ENCODE measurements around the gene LDLRAD4.

LDLRAD4 gene

DNA sequence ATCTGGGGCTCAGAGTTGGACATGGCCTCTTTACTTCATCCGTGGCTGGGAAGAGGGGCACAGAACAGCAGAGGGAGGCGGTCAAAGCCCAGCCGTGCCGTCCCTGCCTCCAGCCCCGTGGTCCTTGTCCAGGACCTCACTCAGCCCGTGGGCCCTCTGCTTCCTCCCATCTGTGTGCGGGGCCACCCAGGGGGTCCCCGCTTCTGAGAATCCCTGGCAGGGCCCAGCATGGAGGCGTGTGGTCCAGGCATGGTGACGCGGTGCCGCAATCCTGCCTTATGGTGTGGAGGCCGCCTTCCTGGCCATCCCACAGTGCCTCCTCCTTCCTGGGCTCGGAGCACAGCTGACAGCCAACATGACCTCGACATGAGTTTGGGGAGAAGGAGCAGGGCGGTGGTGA is 275.2 kb downstream of the LDLRAD4 start:
- no peak for TF ChIP-seq CTCF (IDR thresholded peaks at IDR 0.05)

DNA sequence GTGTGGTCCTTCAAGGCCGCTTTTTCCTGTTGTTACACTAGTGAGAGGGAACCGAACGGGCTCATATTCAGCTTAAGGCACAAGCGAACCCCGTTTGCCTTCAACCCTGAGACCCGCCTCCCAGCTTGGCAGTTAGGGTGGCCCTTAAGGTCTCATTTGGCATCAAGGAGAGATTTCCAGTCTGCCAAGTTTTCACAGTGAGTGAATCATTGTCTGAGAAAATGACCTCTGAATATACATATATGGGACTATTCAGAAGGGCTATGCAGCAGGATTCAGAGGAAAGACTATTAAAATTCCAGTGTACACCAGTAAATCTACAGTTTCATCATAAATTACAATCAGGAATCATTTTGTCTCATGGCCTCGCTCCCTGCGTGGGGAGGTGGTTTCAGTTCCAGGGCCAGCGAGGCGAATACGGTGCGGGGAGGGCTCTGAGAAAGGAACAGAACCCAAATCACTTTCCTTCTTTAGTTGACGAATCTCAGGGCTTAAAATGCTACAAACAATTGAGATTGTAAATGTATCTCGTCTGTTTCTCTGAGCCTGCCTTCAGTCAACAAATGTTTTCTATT is 276.4 kb downstream of the LDLRAD4 start:
- TF ChIP-seq CTCF (IDR thresholded peaks at IDR 0.05), result no peak

GRCh38 chr18:13495961-13496360 is 277.4 kb downstream of the LDLRAD4 start:
- no peak for TF ChIP-seq CTCF (IDR thresholded peaks at IDR 0.05)

DNA sequence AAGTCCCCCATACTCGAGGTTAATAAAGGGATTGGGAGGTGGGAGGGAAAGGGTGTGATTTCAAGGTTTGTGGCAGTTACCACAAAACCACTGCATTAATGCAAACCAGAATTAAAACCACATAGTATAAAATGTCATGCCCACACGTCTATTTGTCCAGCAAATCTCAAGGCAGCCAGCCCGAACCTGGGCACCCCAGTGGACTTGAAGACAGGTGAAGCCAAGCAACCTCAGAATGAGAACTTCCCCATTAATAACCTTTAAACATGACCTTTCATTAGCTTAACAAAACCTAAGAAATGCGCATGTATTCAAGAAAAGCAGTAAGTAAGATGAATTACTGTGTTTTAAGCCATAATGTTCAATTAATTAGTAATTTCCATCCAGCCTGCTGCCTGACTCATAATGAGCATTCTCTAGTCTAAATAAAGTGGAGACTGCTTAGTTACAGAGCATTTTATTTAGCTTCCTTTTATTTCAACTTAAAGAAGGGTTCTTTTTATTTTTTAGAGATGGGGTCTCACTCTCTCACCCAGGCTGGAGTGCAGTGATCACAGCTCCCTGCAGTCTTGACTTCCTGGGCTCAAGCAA is 278.2 kb downstream of the LDLRAD4 start:
- TF ChIP-seq CTCF (IDR thresholded peaks at IDR 0.05), result no peak

DNA sequence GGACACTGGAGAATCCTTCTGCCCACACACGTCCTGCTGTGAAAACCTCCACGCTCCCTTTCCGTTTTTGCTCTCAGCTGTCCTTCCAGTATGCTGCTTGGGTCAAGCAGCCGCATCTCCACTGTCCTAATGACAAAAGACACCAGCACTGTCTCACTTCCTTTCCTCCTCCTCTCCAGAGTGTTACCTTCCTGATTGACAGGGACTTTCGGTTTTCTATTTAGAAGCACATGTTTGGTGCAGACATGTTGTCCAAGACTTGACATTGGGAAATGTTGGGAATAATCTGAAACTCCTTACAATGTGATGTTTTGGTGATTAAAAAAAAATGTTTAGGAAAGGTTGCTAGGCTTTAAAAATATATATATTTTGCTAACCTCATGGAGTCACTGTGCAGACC is 281.2 kb downstream of the LDLRAD4 start:
- TF ChIP-seq CTCF (IDR thresholded peaks at IDR 0.05), result no peak

GRCh38 chr18:13500227-13500865 is 281.8 kb downstream of the LDLRAD4 start:
- no peak for TF ChIP-seq CTCF (IDR thresholded peaks at IDR 0.05)

DNA sequence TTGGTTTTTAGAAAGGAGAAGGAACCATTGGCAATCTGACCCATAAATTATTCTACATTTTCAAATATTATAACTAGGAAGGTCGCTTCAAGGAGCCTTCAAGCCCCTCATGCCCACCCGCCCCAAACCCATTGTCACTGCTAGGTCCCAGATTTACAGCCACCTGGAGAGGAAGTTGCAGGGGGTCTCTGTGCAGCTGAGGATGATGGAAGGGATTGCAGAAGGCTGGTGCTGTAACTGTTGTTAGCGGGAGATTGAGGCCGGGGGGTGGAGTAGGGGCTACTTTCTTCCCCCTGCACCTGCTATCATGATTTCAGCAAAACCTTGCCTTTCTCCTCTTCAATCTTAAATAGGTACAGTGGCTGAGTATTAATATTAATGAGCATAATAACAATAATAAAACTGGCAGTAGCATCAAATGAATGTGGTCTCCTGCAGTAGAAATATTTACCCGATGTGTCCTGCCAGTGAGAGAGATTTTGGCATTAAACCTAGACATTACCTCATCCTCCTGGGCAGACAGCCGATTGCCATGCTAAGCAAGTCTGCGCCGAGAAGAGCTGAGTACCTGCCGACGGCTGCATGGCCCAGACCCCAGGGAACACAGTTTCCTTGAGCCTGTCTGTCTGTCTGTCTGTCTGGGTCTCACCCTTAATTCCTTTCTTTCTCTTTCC is 282.4 kb downstream of the LDLRAD4 start:
- TF ChIP-seq CTCF (IDR thresholded peaks at IDR 0.05), result no peak
